Panc1 (cell line): Measurements from ENCODE around the gene RELB. TPM values are rescaled to one million over a fixed set of nuclear protein-coding genes. Genes with fewer than 3 reads are reported as not detected.

Experiments
- ATAC-seq: fragments of 200-7000 bp; cut with Tn5 transposase; 2 replicates; pipeline ENCODE4 v1.9.1; 2020; ENCODE audit warnings: mild to moderate bottlenecking, moderate library complexity
- BruUV-seq: library from RNA; stranded (reverse); fragments of 400-500 nt; replicated peaks from 2 replicates; lab custom pipeline; 2021; lab: Mats Ljungman, UMichigan
- CTCF ChIA-PET: fragments of 300-600 bp; sonication (Branson Sonifier 250); formaldehyde crosslinking; loops from one replicate; lab custom pipeline; 2022; ENCODE audit warnings: antibody characterized with exemption; lab: Charles Lee
- POLR2A ChIA-PET: fragments of 300-600 bp; sonication (Branson Sonifier 250); formaldehyde crosslinking; loops from one replicate; lab custom pipeline; 2022; ENCODE audit warnings: antibody characterized with exemption; lab: Charles Lee
- DNase-seq: peaks from one replicate; pipeline ENCODE4 v3.0.0-alpha.2; 2010; ENCODE audit warnings: low read depth, low spot score
- H3K27ac ChIP-seq: 2 replicates; pipeline ENCODE4 v1.5.1; 2011; ENCODE audit warnings: mild to moderate bottlenecking, low read length, inconsistent platforms
- H3K27me3 ChIP-seq: fragments of 200-500 bp; sonication (Bioruptor generic); 2 replicates; pipeline ENCODE4 v1.6.0; 2014; ENCODE audit warnings: low read length, inconsistent platforms; ENCODE audit not compliant: control insufficient read depth, insufficient read depth
- H3K36me3 ChIP-seq: fragments of 200-500 bp; sonication (Bioruptor generic); 2 replicates; pipeline ENCODE4 v1.5.1; 2014; ENCODE audit warnings: inconsistent platforms, mild to moderate bottlenecking, low read length, moderate library complexity; ENCODE audit not compliant: control insufficient read depth, insufficient read depth
- H3K4me1 ChIP-seq: 2 replicates; pipeline ENCODE4 v1.5.1; 2011; ENCODE audit warnings: inconsistent platforms, mild to moderate bottlenecking, low read length, moderate library complexity; ENCODE audit not compliant: control insufficient read depth, insufficient read depth
- H3K4me3 ChIP-seq, 2 experiments: 2 replicates each; pipeline ENCODE4 v1.5.1; 2011 to 2012; ENCODE audit warnings: low read depth in 2 of 2, low read length in 2 of 2, mild to moderate bottlenecking in 2 of 2, inconsistent platforms in 1 of 2, moderate library complexity in 1 of 2
- H3K9me3 ChIP-seq: fragments of 200-500 bp; sonication (Bioruptor generic); 2 replicates; pipeline ENCODE4 v1.5.1; 2014; ENCODE audit warnings: low read depth, mild to moderate bottlenecking, inconsistent platforms, low read length, moderate library complexity; ENCODE audit not compliant: control insufficient read depth, insufficient read depth
- POLR2AphosphoS5 ChIP-seq: IDR thresholded peaks from 2 replicates; pipeline ENCODE4 v1.6.1; 2012; ENCODE audit warnings: mild to moderate bottlenecking, low read depth, low read length, moderate library complexity
- SIN3A ChIP-seq: IDR thresholded peaks from 2 replicates; pipeline ENCODE4 v1.6.1; 2012; ENCODE audit warnings: low read depth, mild to moderate bottlenecking, low read length, moderate library complexity, borderline replicate concordance; ENCODE audit not compliant: insufficient read depth
- TCF7L2 ChIP-seq: IDR thresholded peaks from 2 replicates; pipeline ENCODE4 v1.6.1; 2011; ENCODE audit warnings: mild to moderate bottlenecking, low read depth, low read length, inconsistent platforms
- in situ Hi-C: cut with HindIII; loops from 2 replicates; pipeline ENCODE4 v1.10.0; 2016; ENCODE audit warnings: low sequenced_read_pairs, low pct_unique_long_range_greater_than_20kb
- intact Hi-C: fragments of 100-400 bp; cut with micrococcal nuclease; formaldehyde crosslinking; loops from one replicate; pipeline ENCODE4 v1.10.0; 2022; ENCODE audit not compliant: unreplicated experiment
- total RNA-seq: library from RNA; stranded (reverse); gene quantifications from one replicate; pipeline ENCODE4 v1.2.1, GENCODE V29; 2021; ENCODE audit not compliant: unreplicated experiment
- TF ChIP-seq, protein P1 (sequence below), 2 experiments: IDR thresholded peaks; 2 replicates each; pipeline ENCODE4 v1.6.1; 2011 to 2012; ENCODE audit warnings: low read depth in 2 of 2, control low read depth in 1 of 2, low read length in 1 of 2, mild to moderate bottlenecking in 1 of 2, moderate library complexity in 1 of 2; ENCODE audit not compliant: insufficient read depth in 1 of 2
- TF ChIP-seq, protein P2 (sequence below): fragments of 450-650 bp; IDR thresholded peaks from 2 replicates; pipeline ENCODE4 v1.5.1; 2017; ENCODE audit warnings: mild to moderate bottlenecking

The RELB gene
- total RNA-seq, 1 experiment from 2014 or later = 28.1 TPM

DNA sequence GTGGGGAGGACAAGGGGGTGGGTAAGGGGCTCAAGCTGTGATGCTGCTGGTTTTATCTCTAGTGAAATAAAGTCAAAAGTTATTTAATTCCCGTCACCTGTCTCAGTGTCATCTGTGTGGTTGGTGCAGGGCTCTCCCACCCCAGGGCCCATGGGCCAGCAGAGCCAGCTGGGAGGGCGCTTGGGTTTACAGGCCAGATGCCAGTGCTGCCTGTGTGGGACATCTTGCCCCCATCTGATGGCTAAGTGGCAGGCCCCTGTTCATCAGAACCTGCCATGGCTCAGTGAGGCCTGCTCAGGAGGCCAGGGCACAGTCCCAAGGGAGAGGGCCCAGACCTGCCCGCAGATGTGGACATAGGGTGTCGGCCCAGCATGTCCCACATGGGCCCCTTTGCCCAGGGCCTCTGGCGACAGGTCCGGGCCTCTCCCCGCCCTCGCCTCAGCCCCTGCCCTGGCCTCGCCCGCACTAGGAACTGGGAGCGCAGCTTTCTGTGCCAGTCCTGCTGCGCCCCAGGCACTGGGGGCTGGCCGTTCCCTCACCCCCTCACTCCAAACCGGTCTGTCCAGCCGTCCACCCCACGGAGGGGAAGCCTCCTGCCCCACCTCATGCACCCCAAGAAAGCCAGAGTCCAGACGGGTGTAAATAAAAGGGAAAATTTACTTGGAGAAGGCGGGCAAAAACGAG, 69.7 kb downstream of the RELB start:
- intact Hi-C loops = no loop called here
- DNase-seq (no peak), ATAC-seq (no peak)
- no TSS peak for BruUV-seq
- ChIA-PET CTCF (no interaction called here), POLR2A (interaction anchor here (0.7 kb wide), 1 partner anchor 22 kb away, joined by 5 read pairs; the partner anchor contains the start of gene PPP1R37)
- Histone ChIP-seq H3K27me3 (no peaks in the 10 kb centered on the region), H3K4me1 (peaks cover 6% of the 10 kb centered on the region), H3K9me3 (no peaks in the 10 kb centered on the region), H3K27ac (no peak overlapping the region), H3K36me3 (no peaks in the 10 kb centered on the region; the same call in 1 of the 2 replicates), H3K4me3 (no peak overlapping the region)
- TF ChIP-seq, protein P1, sequence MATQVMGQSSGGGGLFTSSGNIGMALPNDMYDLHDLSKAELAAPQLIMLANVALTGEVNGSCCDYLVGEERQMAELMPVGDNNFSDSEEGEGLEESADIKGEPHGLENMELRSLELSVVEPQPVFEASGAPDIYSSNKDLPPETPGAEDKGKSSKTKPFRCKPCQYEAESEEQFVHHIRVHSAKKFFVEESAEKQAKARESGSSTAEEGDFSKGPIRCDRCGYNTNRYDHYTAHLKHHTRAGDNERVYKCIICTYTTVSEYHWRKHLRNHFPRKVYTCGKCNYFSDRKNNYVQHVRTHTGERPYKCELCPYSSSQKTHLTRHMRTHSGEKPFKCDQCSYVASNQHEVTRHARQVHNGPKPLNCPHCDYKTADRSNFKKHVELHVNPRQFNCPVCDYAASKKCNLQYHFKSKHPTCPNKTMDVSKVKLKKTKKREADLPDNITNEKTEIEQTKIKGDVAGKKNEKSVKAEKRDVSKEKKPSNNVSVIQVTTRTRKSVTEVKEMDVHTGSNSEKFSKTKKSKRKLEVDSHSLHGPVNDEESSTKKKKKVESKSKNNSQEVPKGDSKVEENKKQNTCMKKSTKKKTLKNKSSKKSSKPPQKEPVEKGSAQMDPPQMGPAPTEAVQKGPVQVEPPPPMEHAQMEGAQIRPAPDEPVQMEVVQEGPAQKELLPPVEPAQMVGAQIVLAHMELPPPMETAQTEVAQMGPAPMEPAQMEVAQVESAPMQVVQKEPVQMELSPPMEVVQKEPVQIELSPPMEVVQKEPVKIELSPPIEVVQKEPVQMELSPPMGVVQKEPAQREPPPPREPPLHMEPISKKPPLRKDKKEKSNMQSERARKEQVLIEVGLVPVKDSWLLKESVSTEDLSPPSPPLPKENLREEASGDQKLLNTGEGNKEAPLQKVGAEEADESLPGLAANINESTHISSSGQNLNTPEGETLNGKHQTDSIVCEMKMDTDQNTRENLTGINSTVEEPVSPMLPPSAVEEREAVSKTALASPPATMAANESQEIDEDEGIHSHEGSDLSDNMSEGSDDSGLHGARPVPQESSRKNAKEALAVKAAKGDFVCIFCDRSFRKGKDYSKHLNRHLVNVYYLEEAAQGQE (IDR thresholded peaks at IDR 0.05; ENCODE audit: insufficient read depth in 1 of 2, low read depth in 2 of 2, low read length in 1 of 2) = no peak
- TF ChIP-seq TCF7L2 = no peak
- TF ChIP-seq SIN3A = no peak
- TF ChIP-seq, protein P2, sequence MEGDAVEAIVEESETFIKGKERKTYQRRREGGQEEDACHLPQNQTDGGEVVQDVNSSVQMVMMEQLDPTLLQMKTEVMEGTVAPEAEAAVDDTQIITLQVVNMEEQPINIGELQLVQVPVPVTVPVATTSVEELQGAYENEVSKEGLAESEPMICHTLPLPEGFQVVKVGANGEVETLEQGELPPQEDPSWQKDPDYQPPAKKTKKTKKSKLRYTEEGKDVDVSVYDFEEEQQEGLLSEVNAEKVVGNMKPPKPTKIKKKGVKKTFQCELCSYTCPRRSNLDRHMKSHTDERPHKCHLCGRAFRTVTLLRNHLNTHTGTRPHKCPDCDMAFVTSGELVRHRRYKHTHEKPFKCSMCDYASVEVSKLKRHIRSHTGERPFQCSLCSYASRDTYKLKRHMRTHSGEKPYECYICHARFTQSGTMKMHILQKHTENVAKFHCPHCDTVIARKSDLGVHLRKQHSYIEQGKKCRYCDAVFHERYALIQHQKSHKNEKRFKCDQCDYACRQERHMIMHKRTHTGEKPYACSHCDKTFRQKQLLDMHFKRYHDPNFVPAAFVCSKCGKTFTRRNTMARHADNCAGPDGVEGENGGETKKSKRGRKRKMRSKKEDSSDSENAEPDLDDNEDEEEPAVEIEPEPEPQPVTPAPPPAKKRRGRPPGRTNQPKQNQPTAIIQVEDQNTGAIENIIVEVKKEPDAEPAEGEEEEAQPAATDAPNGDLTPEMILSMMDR = no peak
- no peak for TF ChIP-seq POLR2AphosphoS5
- in situ Hi-C loops = no loop called here

DNA sequence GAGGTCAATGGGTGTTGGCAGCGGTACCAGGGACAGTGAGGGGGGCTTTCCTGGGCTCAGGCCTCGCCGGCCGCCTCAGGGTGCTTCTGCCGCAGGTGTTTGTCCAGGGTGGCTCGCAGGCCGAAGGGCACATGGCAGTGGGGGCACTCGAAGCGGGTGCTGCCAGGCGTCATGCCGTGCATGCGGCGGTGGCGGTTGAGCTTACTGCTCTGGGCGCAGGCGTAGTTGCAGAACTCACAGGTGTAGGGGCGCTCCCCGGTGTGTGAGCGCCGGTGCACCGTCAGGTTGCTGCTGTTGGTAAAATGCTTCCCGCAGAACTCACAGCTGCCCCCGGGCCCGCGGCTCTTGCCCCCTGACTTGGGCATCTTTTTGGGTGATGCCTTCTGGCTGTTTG, 70.3 kb downstream of the RELB start:
- no TSS peak for BruUV-seq
- Histone ChIP-seq H3K27ac (no peak overlapping the region), H3K27me3 (no peaks in the 10 kb centered on the region), H3K4me3 (no peak overlapping the region), H3K9me3 (no peaks in the 10 kb centered on the region), H3K36me3 (no peaks in the 10 kb centered on the region; the same call in 1 of the 2 replicates), H3K4me1 (peaks cover 7% of the 10 kb centered on the region)
- in situ Hi-C loops = no loop called here
- ATAC-seq (no peak), DNase-seq (no peak)
- intact Hi-C loops = no loop called here
- TF ChIP-seq, protein P2 = no peak
- no peak for TF ChIP-seq TCF7L2
- TF ChIP-seq SIN3A = no peak
- no peak for TF ChIP-seq POLR2AphosphoS5
- TF ChIP-seq, protein P1 (IDR thresholded peaks at IDR 0.05; ENCODE audit: insufficient read depth in 1 of 2, low read depth in 2 of 2, low read length in 1 of 2) = no peak
- CTCF ChIA-PET = no interaction called here
- POLR2A ChIA-PET = no interaction called here
